K562 (cell line): Measurements from ENCODE around the gene TMEM132C. TPM values are rescaled to one million over a fixed set of nuclear protein-coding genes. Genes with fewer than 3 reads are reported as not detected.
"Not testable (repeated sequence)": the region's sequence is repeated elsewhere in the genome, so short reads cannot be mapped to it uniquely, and the experiment has no call there.

Source experiments
- ATAC-seq: fragments of 200-7000 bp; cut with Tn5 transposase; 3 replicates; pipeline ENCODE4 v1.9.1; 2020; ENCODE audit warnings: moderate library complexity
- BruUV-seq: library from RNA; stranded (reverse); fragments of 400-500 nt; replicated peaks from 2 replicates; lab custom pipeline; 2021; lab: Mats Ljungman, UMichigan
- CTCF ChIA-PET: fragments of 300-600 bp; formaldehyde crosslinking; extraction: SDS; loops from one replicate; lab custom pipeline; 2021; ENCODE audit warnings: low intra/inter-chr PET ratio; lab: Yijun Ruan, JAX
- POLR2A ChIA-PET: fragments of 300-600, 350-650 bp; sonication (Branson Sonifier 250); formaldehyde crosslinking; extraction: SDS; loops from one replicate; lab custom pipeline; 2021; ENCODE audit warnings: antibody characterized with exemption, inconsistent platforms; lab: Yijun Ruan, JAX
- DNase-seq, 4 experiments: peaks; one replicate each; pipeline versions ENCODE4 v3.0.0 to v3.0.0-alpha.2; 2011 to 2018; ENCODE audit warnings: low spot score in 3 of 4, mixed read lengths in 3 of 4; ENCODE audit errors: extremely low read depth in 1 of 4
- FAIRE-seq: peaks from 2 replicates; lab custom pipeline; 2011; peaks lifted over from hg19 to GRCh38; lab: Jason Lieb, UNC
- H2AFZ ChIP-seq: 2 replicates; pipeline ENCODE4 v1.6.0; 2011; ENCODE audit warnings: low read depth, low read length, control low read depth, inconsistent platforms
- H3K27ac ChIP-seq: fragments of 200-600 bp; 3 replicates; pipeline ENCODE4 v1.8.0; 2011; ENCODE audit warnings: low read depth, mild to moderate bottlenecking, control low read depth, inconsistent platforms, low read length, moderate library complexity, mixed read lengths; ENCODE audit errors: extremely low read depth
- H3K27me3 ChIP-seq, 2 experiments: fragments of 300-600 bp in 1 of 2; 2 replicates in 1 of 2; 3 replicates in 1 of 2; pipeline versions ENCODE4 v1.6.0 to v1.8.0; 2011; ENCODE audit warnings: inconsistent platforms in 2 of 2, low read length in 2 of 2, mild to moderate bottlenecking in 1 of 2, mixed read lengths in 1 of 2, moderate library complexity in 1 of 2; ENCODE audit not compliant: control insufficient read depth in 2 of 2, insufficient read depth in 2 of 2
- H3K36me3 ChIP-seq: fragments of 300-600 bp; 3 replicates; pipeline ENCODE4 v1.8.0; 2011; ENCODE audit warnings: mild to moderate bottlenecking, low read length, inconsistent platforms; ENCODE audit not compliant: control insufficient read depth, insufficient read depth
- H3K4me1 ChIP-seq, 2 experiments: fragments of 200-600 bp in 1 of 2; replicated peaks in 1 of 2; 2 replicates in 1 of 2; 3 replicates in 1 of 2; pipeline versions ENCODE4 v1.5.1 to v1.8.0; 2011; ENCODE audit warnings: inconsistent platforms in 2 of 2, low read length in 2 of 2, mild to moderate bottlenecking in 1 of 2, mixed read lengths in 1 of 2, moderate library complexity in 1 of 2; ENCODE audit not compliant: control insufficient read depth in 2 of 2, insufficient read depth in 2 of 2
- H3K4me2 ChIP-seq: 2 replicates; pipeline ENCODE4 v1.6.1; 2011; ENCODE audit warnings: low read length, control low read depth, inconsistent platforms, mixed read lengths; ENCODE audit not compliant: insufficient read depth
- H3K4me3 ChIP-seq: fragments of 200-600 bp; sonication (generic), shearing (Covaris generic); 2 replicates; pipeline ENCODE4 v1.5.1; 2016; ENCODE audit warnings: control low read depth, inconsistent platforms
- H3K79me2 ChIP-seq: fragments of 200-600 bp; 3 replicates; pipeline ENCODE4 v1.8.0; 2011; ENCODE audit warnings: low read length, inconsistent platforms; ENCODE audit not compliant: control insufficient read depth, insufficient read depth
- H3K9ac ChIP-seq, 2 experiments: 2 replicates each; pipeline versions ENCODE4 v1.6.0 to v1.6.1; 2011; ENCODE audit warnings: low read depth in 2 of 2, low read length in 2 of 2, control low read depth in 1 of 2, inconsistent platforms in 1 of 2, mild to moderate bottlenecking in 1 of 2, mixed read lengths in 1 of 2; ENCODE audit not compliant: insufficient read depth in 1 of 2
- H3K9me1 ChIP-seq: one replicate; pipeline ENCODE4 v1.6.0; 2011; ENCODE audit warnings: inconsistent platforms, mild to moderate bottlenecking, low read length, moderate library complexity; ENCODE audit not compliant: control insufficient read depth, insufficient read depth
- H3K9me3 ChIP-seq: replicated peaks from 2 replicates; pipeline ENCODE4 v1.5.1; 2011; ENCODE audit warnings: low read depth, low read length, inconsistent platforms; ENCODE audit not compliant: control insufficient read depth, insufficient read depth
- H4K20me1 ChIP-seq: replicated peaks from 2 replicates; pipeline ENCODE4 v1.6.1; 2011; ENCODE audit warnings: low read length, inconsistent platforms, mixed read lengths; ENCODE audit not compliant: control insufficient read depth, insufficient read depth
- POLR2AphosphoS5 ChIP-seq: IDR thresholded peaks from 2 replicates; pipeline ENCODE4 v1.6.1; 2011; ENCODE audit warnings: mild to moderate bottlenecking, low read depth, low read length, moderate library complexity; ENCODE audit not compliant: control insufficient read depth, insufficient read depth
- TARDBP ChIP-seq: fragments of 450-650 bp; IDR thresholded peaks from 2 replicates; pipeline ENCODE4 v1.6.1; 2016
- WGBS: fragments of 100-300 bp; shearing (Covaris generic); methylation state at CpG from one replicate; pipeline ENCODE4 v1.1.6; 2016; ENCODE audit warnings: low coverage, mixed read lengths; ENCODE audit not compliant: insufficient coverage; ENCODE audit errors: missing lambda C conversion rate; 5-methylcytosine and 5-hydroxymethylcytosine counted together
- in situ Hi-C: fragments of 300-500 bp; cut with MboI; formaldehyde crosslinking; loops from 4 replicates; pipeline ENCODE4 v1.15.0; 2018; ENCODE audit warnings: inconsistent platforms, mixed read lengths
- intact Hi-C: fragments of 100-400 bp; cut with micrococcal nuclease; formaldehyde crosslinking; loops from 2 replicates; pipeline ENCODE4 v1.14.2; 2022
- polyA plus RNA-seq, 8 experiments: library from polyadenylated mRNA; depleted of rRNA in 4 of 8; stranded (reverse) in 5 of 8; unstranded in 3 of 8; fragments of >200 nt; fragmentation: Nextera tagmentation in 2 of 8; fragmentation: Illumina TruSeq in 1 of 8; extraction: Ambion mirVana in 2 of 8; extraction: Trizol in 1 of 8; gene quantifications; 2 replicates each; pipeline versions ENCODE4 v1.2.1 to v1.2.3, GENCODE V29; 2011 to 2014; ENCODE audit warnings: inconsistent platforms in 1 of 8, missing spikeins in 1 of 8
- total RNA-seq, 7 experiments: library from RNA; depleted of rRNA in 6 of 7; stranded (reverse); fragments of >200 nt in 6 of 7; fragmentation: Illumina TruSeq in 2 of 7; extraction: Trizol in 2 of 7; gene quantifications; 2 replicates each; pipeline versions ENCODE4 v1.2.1 to v1.2.3, GENCODE V29; 2011 to 2021; ENCODE audit warnings: low replicate concordance in 1 of 7

Gene TMEM132C
- total and polyA plus RNA-seq, 9 of the 15 experiments (the other 6 are each of a cell fraction or from before 2014, with no cell fraction given), result not detected

DNA sequence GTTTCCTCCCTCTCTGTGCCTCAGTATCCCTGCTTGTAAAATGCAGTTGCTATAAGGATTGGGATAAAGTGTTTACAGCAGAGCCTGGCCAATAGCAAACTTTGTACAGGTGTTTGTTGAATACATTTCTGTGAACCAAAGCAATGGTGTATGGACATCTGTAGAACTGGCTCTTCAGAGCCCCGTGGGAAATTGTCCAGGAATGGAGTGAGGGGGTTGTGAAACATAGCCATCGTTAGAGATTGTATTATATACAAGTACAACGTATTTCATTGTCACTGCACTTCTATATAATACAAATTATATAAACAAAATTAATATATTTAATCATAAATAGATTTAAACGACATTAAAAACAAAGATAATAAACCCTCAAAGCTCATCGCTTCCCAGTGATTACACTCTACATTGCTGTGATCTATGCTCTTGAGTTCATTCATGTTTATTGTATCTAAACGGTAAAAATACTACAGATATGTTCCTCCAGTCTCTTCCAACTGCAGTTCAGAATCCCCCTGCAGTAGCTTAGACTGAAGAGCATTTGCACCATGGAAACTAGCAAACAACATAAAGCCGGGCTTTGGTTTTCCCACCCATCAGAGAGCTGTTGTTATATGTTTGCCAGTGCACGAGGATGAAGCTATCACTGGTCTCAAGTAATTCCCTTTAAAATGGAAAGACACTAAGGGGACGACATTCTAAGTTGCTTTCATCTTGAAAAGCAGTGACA lies 216.7 kb downstream of the TMEM132C start:
- no peaks in the 10 kb centered on the region for H3K36me3 ChIP-seq
- H3K9me3 ChIP-seq, result no peaks in the 10 kb centered on the region
- no peak for DNase-seq
- FAIRE-seq, result no peak
- H3K9me1 ChIP-seq, result no peaks in the 10 kb centered on the region
- H3K9ac ChIP-seq, result no peak overlapping the region
- H2AFZ ChIP-seq, result no peak overlapping the region
- ChIA-PET CTCF (no interaction called here), POLR2A (no interaction called here)
- WGBS, result under 1% methylated on average over 9 of the region's 9 CpGs
- intact Hi-C loops (no loop called here), in situ Hi-C loops (no loop called here)
- H3K4me1 ChIP-seq, result no peaks in the 10 kb centered on the region
- H3K79me2 ChIP-seq, result no peaks in the 10 kb centered on the region
- H3K27me3 ChIP-seq, result peaks cover 0 to 21% of the 10 kb centered on the region in 2 experiments; a peak in 2 of 5 replicates
- no peak overlapping the region for H3K27ac ChIP-seq
- H4K20me1 ChIP-seq, result no peaks in the 10 kb centered on the region
- no peak overlapping the region for H3K4me3 ChIP-seq
- no peak overlapping the region for H3K4me2 ChIP-seq
- ATAC-seq, result no peak
- TF ChIP-seq POLR2AphosphoS5 (no peak), TARDBP (no peak)
- TF ChIP-seq, all 486 proteins: peak for 0
- no TSS peak for BruUV-seq

DNA sequence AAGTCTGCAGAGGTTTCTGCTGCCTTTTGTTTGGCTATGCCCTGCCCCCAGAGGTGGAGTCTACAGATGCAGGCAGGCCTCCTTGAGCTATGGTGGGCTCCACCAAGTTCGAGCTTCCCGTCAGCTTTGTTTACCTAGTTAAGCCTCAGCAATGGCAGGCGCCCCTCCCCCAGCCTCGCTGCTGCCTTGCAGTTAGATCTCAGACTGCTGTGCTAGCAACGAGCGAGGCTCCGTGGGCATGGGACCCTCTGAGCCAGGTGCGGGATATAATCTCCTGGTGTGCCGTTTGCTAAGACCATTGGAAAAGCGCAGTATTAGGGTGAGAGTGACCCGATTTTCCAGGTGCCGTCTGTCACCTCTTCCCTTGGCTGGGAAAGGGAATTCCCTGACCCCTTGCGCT lies 230.4 kb downstream of the TMEM132C start:
- FAIRE-seq, H3K36me3 ChIP-seq, BruUV-seq, H3K4me1 ChIP-seq, in situ Hi-C loops, H3K79me2 ChIP-seq, POLR2A ChIA-PET, H3K4me3 ChIP-seq, H2AFZ ChIP-seq, intact Hi-C loops, H3K9ac ChIP-seq, ATAC-seq, H3K9me1 ChIP-seq, H3K9me3 ChIP-seq, H4K20me1 ChIP-seq, H3K27ac ChIP-seq, DNase-seq, H3K27me3 ChIP-seq, H3K4me2 ChIP-seq, CTCF ChIA-PET: not testable (repeated sequence)
- WGBS, result 0% methylated on average over 12 of the region's 13 CpGs
